MM.1S (cell line): Measurements from ENCODE around the gene ZXDC.

ENCODE experiments used
- EZH2 ChIP-seq: fragments of 300-600 bp; sonication (generic); optimal IDR thresholded peaks from 2 replicates; pipeline ENCODE3; 2017; ENCODE audit warnings: low read depth, mild to moderate bottlenecking, antibody characterized with exemption, low read length, mixed read lengths
- TF ChIP-seq, protein P1 (sequence below): fragments of 300-600 bp; sonication (generic); IDR thresholded peaks from 2 replicates; pipeline ENCODE4 v1.5.1; 2016; ENCODE audit warnings: antibody characterized with exemption, low read length, mixed read lengths

DNA sequence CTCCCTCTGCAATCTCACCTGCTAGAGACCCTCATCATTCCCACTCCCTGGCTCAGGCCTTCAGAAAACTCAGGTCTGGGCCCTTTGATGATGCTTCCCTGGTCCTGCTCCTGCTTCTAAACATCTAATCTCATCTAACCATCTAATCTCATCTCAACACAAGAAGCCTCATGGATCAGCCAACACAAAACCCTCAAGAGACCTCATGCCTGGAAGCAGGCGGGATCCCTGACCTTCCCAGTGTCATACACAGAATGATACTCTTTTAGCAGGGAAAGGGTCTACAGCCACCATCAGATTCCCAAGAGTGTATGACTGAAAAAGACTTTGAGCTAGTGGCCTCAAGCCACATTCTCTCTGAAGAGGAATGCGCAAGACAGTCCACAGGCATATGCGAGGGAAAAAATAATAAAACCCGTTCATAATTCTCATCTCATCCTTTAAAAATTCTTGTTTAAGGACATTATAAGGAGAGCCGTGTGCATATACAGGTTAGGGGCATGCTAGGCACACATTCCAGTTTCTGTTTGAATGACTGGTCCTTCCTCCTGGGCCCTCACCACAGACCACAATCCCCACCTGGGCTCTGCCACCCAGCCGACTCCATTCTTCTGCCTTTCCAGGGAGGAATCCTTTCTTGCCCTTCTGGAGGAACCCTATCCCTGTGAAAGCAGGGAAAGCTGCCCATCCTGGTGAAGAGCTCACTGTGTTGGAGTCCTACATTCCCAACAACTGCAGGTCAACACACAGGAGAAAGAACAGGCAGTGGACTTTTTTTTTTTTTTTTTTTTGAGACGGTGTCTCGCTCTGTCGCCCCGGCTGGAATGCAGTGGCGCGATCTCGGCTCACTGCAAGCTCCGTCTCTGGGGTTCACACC is 2.2 kb downstream of the ZXDC start:
- TF ChIP-seq, protein P1, sequence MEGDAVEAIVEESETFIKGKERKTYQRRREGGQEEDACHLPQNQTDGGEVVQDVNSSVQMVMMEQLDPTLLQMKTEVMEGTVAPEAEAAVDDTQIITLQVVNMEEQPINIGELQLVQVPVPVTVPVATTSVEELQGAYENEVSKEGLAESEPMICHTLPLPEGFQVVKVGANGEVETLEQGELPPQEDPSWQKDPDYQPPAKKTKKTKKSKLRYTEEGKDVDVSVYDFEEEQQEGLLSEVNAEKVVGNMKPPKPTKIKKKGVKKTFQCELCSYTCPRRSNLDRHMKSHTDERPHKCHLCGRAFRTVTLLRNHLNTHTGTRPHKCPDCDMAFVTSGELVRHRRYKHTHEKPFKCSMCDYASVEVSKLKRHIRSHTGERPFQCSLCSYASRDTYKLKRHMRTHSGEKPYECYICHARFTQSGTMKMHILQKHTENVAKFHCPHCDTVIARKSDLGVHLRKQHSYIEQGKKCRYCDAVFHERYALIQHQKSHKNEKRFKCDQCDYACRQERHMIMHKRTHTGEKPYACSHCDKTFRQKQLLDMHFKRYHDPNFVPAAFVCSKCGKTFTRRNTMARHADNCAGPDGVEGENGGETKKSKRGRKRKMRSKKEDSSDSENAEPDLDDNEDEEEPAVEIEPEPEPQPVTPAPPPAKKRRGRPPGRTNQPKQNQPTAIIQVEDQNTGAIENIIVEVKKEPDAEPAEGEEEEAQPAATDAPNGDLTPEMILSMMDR: no peak
- no peak for TF ChIP-seq EZH2
